Measurements from ENCODE around the gene ABTB2. TPM values are rescaled to one million over a fixed set of nuclear protein-coding genes. Genes with fewer than 3 reads are reported as not detected.

ABTB2 gene
- total RNA-seq, 1 donor from 2014 or later, result 24.7 TPM

GRCh38 chr11:34292111-34292510, 65.7 kb downstream of the ABTB2 start:
- intact Hi-C loops (cut with micrococcal nuclease), result no loop called here
- no peak for DNase-seq
- H3K36me3 ChIP-seq, result no peaks in the 10 kb centered on the region
- peaks cover 9% of the 10 kb centered on the region for H3K4me1 ChIP-seq
- no peak overlapping the region for H3K27ac ChIP-seq (replicated peaks)
- no peaks in the 10 kb centered on the region for H3K27me3 ChIP-seq (ENCODE audit: low read depth)
- H3K4me3 ChIP-seq, result no peak overlapping the region
- no peak for TF ChIP-seq CTCF (IDR thresholded peaks at IDR 0.05; ENCODE audit: borderline replicate concordance)
- no peaks in the 10 kb centered on the region for H3K9me3 ChIP-seq (replicated peaks)

DNA sequence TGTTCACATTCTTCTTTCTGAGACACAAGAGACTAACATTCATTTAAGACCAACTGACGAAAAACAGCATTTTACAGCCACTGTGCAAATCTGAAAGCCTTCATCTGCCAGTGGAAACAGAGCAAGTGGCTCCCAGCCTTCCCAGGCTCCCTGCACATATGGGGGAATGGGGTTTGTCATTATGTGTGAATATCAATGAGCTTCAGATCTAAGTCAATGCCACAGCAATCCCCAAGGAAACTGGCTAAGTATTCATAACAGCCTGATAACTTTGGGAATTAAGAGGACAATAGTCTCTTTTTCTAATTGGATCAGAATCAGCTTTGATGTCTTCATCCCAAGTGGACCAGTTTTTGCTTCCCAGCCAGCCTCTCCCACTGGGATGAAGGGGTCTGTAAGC, 66.9 kb downstream of the ABTB2 start:
- Histone ChIP-seq H3K4me1 (peaks cover 9% of the 10 kb centered on the region), H3K27ac (replicated peaks) (no peak overlapping the region), H3K27me3 (ENCODE audit: low read depth) (no peaks in the 10 kb centered on the region), H3K36me3 (no peaks in the 10 kb centered on the region), H3K4me3 (no peak overlapping the region), H3K9me3 (replicated peaks) (no peaks in the 10 kb centered on the region)
- intact Hi-C loops (cut with micrococcal nuclease), result no loop called here
- DNase-seq, result no peak
- no peak for TF ChIP-seq CTCF (IDR thresholded peaks at IDR 0.05; ENCODE audit: borderline replicate concordance)

DNA sequence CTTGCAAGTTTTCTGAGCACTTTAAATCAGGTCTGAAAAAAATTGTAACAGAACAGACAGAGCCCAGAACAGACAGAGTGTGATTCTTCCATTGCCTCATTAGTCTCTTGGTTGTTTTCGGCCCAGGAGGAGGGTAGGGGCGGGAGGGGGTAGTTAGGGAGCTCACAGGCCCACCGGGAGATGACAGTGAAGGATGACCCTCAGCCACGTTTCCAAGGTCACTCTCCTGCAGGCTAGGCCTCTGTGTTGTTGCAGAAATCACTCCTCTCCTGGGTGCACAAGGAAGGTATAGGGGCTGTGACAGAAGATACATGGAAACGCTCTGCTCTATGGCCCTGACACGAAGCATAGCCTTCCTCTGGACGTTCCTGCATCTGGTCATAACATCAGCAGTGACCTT, 69.3 kb downstream of the ABTB2 start:
- Histone ChIP-seq H3K4me1 (peaks cover 16% of the 10 kb centered on the region), H3K4me3 (no peak overlapping the region), H3K27ac (replicated peaks) (no peak overlapping the region), H3K36me3 (no peaks in the 10 kb centered on the region), H3K9me3 (replicated peaks) (no peaks in the 10 kb centered on the region), H3K27me3 (ENCODE audit: low read depth) (no peaks in the 10 kb centered on the region)
- DNase-seq, result no peak
- TF ChIP-seq CTCF (IDR thresholded peaks at IDR 0.05; ENCODE audit: borderline replicate concordance), result no peak
- intact Hi-C loops (cut with micrococcal nuclease), result no loop called here

DNA sequence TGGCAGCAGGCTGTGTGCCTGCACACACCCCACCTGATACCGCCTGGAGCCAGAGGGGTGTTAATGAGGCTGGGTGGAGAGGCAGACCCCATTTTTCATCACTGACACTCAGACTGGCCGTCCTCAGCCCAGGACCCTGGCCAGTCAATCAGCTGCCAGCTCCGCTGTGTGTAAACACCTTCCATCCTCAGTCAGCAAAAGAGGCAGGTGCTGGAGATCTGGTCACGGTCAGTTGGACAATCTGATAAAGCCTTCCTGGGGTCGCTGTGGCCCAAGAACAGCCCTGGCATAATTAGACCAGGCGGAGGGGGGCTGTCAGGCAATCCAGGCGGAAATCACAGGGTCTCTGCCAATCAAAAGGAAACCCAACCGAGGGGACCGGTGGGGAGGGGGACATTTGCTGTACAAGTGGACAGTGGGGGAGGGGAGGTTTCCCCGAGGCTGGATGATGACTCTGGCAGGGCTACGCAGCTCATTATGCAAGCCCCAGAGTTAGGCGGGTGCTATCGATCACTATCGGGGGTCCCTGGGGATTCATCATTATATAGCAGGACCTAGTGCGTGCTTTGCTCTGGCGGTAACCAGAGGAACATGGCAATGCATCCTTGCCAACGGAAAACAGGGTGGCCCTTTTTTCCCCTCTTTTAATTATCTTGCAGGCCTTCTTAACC, 72.9 kb downstream of the ABTB2 start:
- no peak for TF ChIP-seq CTCF (IDR thresholded peaks at IDR 0.05; ENCODE audit: borderline replicate concordance)
- Histone ChIP-seq H3K27ac (replicated peaks) (no peak overlapping the region), H3K27me3 (ENCODE audit: low read depth) (no peaks in the 10 kb centered on the region), H3K4me1 (peaks cover 16% of the 10 kb centered on the region), H3K4me3 (no peak overlapping the region), H3K9me3 (replicated peaks) (no peaks in the 10 kb centered on the region), H3K36me3 (no peaks in the 10 kb centered on the region)
- intact Hi-C loops (cut with micrococcal nuclease), result no loop called here
- DNase-seq, result no peak

DNA sequence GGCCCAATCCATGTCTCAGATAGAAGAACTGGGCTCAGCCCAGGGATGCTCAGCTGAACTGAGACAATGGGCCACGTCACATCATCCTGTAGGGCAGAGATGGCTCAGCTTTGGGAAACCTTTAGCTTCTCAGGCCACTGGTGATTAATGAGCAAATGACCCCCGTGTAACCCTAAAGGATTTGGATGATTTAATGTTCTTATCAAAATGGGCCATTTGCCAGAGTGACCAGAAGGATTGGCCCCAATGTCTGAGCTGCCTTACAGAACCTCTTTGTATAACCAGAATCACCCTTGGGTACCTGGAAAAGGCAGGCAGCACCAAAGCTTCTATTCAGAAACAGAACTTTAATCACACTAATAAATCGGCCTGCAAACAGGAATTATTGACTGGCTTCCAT, 73.7 kb downstream of the ABTB2 start:
- TF ChIP-seq CTCF (IDR thresholded peaks at IDR 0.05; ENCODE audit: borderline replicate concordance), result no peak
- Histone ChIP-seq H3K4me3 (no peak overlapping the region), H3K27ac (replicated peaks) (no peak overlapping the region), H3K27me3 (ENCODE audit: low read depth) (no peaks in the 10 kb centered on the region), H3K4me1 (peaks cover 11% of the 10 kb centered on the region), H3K36me3 (no peaks in the 10 kb centered on the region), H3K9me3 (replicated peaks) (no peaks in the 10 kb centered on the region)
- intact Hi-C loops (cut with micrococcal nuclease), result no loop called here
- DNase-seq, result no peak
